ENCODE measurements around the gene OR3A3.

- TF ChIP-seq FOXA1 (IDR thresholded peaks at IDR 0.05) (no peak), CTBP1 (IDR thresholded peaks at IDR 0.05; ENCODE audit: borderline replicate concordance) (no peak), FOXK2 (IDR thresholded peaks at IDR 0.05) (no peak), NFRKB (IDR thresholded peaks at IDR 0.05) (no peak), SP1 (IDR thresholded peaks at IDR 0.05) (no peak), L3MBTL2 (conservative IDR thresholded peaks at IDR 0.05) (no peak), PKNOX1 (IDR thresholded peaks at IDR 0.05) (no peak), FOXM1 (IDR thresholded peaks at IDR 0.05; ENCODE audit: borderline replicate concordance) (no peak), BHLHE40 (IDR thresholded peaks at IDR 0.05; ENCODE audit: borderline replicate concordance) (no peak), HDGF (IDR thresholded peaks at IDR 0.05; ENCODE audit: borderline replicate concordance) (no peak), TARDBP (IDR thresholded peaks at IDR 0.05) (no peak), LEF1 (IDR thresholded peaks at IDR 0.05; ENCODE audit: borderline replicate concordance) (no peak), ELF4 (IDR thresholded peaks at IDR 0.05) (no peak), SUZ12 (IDR thresholded peaks at IDR 0.05) (no peak)
Observed at GRCh38 chr17:3471599-3471998, 60.4 kb downstream of the OR3A3 start, which contains the start of gene SPATA22.
